WERI-Rb-1 (cell line): Measurements from ENCODE around the gene SCLY.

Experiments
- DNase-seq: peaks from one replicate; pipeline ENCODE4 v3.0.0-alpha.2; 2020
- H3K27ac ChIP-seq: fragments of 250-450 bp; sonication (Bioruptor Pico); 2 replicates; pipeline ENCODE4 v1.5.1; 2020; ENCODE audit warnings: mild to moderate bottlenecking, moderate library complexity
- H3K27me3 ChIP-seq: fragments of 250-450 bp; sonication (Bioruptor Pico); 2 replicates; pipeline ENCODE4 v1.5.1; 2021; ENCODE audit warnings: mild to moderate bottlenecking, low read depth, moderate library complexity; ENCODE audit not compliant: insufficient read depth, severe bottlenecking
- H3K36me3 ChIP-seq: fragments of 250-450 bp; sonication (Bioruptor Pico); 2 replicates; pipeline ENCODE4 v1.5.1; 2020; ENCODE audit warnings: mild to moderate bottlenecking, moderate library complexity
- H3K4me3 ChIP-seq: 2 replicates; pipeline ENCODE4 v1.5.1; 2011; ENCODE audit warnings: low read depth, mild to moderate bottlenecking, control low read depth, low read length
- H3K9me3 ChIP-seq: fragments of 250-450 bp; sonication (Bioruptor Pico); 2 replicates; pipeline ENCODE4 v1.5.1; 2021; ENCODE audit warnings: mild to moderate bottlenecking, moderate library complexity; ENCODE audit not compliant: severe bottlenecking
- CTCF ChIP-seq: IDR thresholded peaks from 2 replicates; pipeline ENCODE4 v1.5.1; 2011; ENCODE audit warnings: low read depth, mild to moderate bottlenecking, control low read depth, inconsistent platforms, low read length

SCLY gene

GRCh38 chr2:238132463-238133450 lies 72.0 kb downstream of the SCLY start:
- H3K9me3 ChIP-seq: no peaks in the 10 kb centered on the region
- no peak overlapping the region for H3K27ac ChIP-seq
- no peak for TF ChIP-seq CTCF
- H3K27me3 ChIP-seq: no peaks in the 10 kb centered on the region
- H3K4me3 ChIP-seq: no peak overlapping the region
- no peaks in the 10 kb centered on the region for H3K36me3 ChIP-seq
- no peak for DNase-seq

- Histone ChIP-seq H3K27ac (no peak overlapping the region), H3K9me3 (no peaks in the 10 kb centered on the region), H3K4me3 (no peak overlapping the region), H3K27me3 (no peaks in the 10 kb centered on the region), H3K36me3 (no peaks in the 10 kb centered on the region)
- no peak for DNase-seq
- TF ChIP-seq CTCF: peak; percentile 41
Observed at GRCh38 chr2:238133499-238134392, 72.9 kb downstream of the SCLY start.

GRCh38 chr2:238134393-238134785 lies 73.6 kb downstream of the SCLY start:
- TF ChIP-seq CTCF: no peak
- H3K27ac ChIP-seq: no peak overlapping the region
- no peaks in the 10 kb centered on the region for H3K36me3 ChIP-seq
- H3K27me3 ChIP-seq: no peaks in the 10 kb centered on the region
- H3K9me3 ChIP-seq: no peaks in the 10 kb centered on the region
- no peak for DNase-seq
- no peak overlapping the region for H3K4me3 ChIP-seq

GRCh38 chr2:238135601-238136150 lies 74.9 kb downstream of the SCLY start:
- H3K36me3 ChIP-seq: no peaks in the 10 kb centered on the region
- no peak overlapping the region for H3K27ac ChIP-seq
- DNase-seq: no peak
- H3K9me3 ChIP-seq: no peaks in the 10 kb centered on the region
- H3K27me3 ChIP-seq: no peaks in the 10 kb centered on the region
- no peak for TF ChIP-seq CTCF
- H3K4me3 ChIP-seq: no peak overlapping the region

- H3K4me3 ChIP-seq: no peak overlapping the region
- no peak for TF ChIP-seq CTCF
- H3K27me3 ChIP-seq: no peaks in the 10 kb centered on the region
- no peaks in the 10 kb centered on the region for H3K36me3 ChIP-seq
- no peak for DNase-seq
- no peaks in the 10 kb centered on the region for H3K9me3 ChIP-seq
- H3K27ac ChIP-seq: no peak overlapping the region
Observed at GRCh38 chr2:238136820-238137537, 76.2 kb downstream of the SCLY start.
